Tibial nerve (tissue), 4 donors: ENCODE results near the gene TRIL.

Experiments
- EP300 ChIP-seq, 2 donors: sonication (generic); formaldehyde crosslinking; IDR thresholded peaks; one replicate each; pipeline ENCODE4 v1.6.1; 2017; ENCODE audit warnings: antibody characterized with exemption in 2 of 2, mild to moderate bottlenecking in 1 of 2
- POLR2A ChIP-seq, 2 donors: fragments of 450-650 bp; IDR thresholded peaks; one replicate each; pipeline ENCODE4 v1.6.1; 2017; ENCODE audit warnings: antibody characterized with exemption in 2 of 2, mild to moderate bottlenecking in 2 of 2, moderate library complexity in 2 of 2
- TF ChIP-seq, protein P1 (sequence below), 5 experiments: fragments of 200-600 bp in 3 of 5; fragments of 450-650 bp in 2 of 5; sonication (generic) in 3 of 5; IDR thresholded peaks; one replicate each; pipeline ENCODE4 v1.5.1; 2016 to 2019; ENCODE audit warnings: antibody characterized with exemption in 5 of 5, mild to moderate bottlenecking in 3 of 5, moderate library complexity in 2 of 5

DNA sequence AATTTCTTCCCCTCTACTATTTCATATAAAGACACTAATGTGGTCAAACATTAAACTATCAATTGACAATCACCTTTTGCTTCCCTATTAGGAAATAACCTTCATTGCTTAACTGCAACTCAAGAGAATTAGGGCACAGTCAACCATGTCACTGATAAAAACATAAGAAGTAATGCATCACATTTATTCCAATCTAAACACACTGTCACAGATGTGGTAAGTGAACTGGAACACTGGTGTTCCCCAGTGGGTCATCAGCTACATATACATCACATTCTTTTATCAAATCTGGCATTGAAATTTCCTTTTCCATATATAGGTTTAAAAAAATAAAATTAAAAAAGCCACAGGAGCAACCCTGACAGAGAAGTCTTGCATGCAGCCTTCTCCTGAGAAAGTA is 3.7 kb downstream of the TRIL start:
- TF ChIP-seq EP300 (IDR thresholded peaks at IDR 0.05) (no peak), POLR2A (IDR thresholded peaks at IDR 0.05) (no peak)
- TF ChIP-seq, protein P1, sequence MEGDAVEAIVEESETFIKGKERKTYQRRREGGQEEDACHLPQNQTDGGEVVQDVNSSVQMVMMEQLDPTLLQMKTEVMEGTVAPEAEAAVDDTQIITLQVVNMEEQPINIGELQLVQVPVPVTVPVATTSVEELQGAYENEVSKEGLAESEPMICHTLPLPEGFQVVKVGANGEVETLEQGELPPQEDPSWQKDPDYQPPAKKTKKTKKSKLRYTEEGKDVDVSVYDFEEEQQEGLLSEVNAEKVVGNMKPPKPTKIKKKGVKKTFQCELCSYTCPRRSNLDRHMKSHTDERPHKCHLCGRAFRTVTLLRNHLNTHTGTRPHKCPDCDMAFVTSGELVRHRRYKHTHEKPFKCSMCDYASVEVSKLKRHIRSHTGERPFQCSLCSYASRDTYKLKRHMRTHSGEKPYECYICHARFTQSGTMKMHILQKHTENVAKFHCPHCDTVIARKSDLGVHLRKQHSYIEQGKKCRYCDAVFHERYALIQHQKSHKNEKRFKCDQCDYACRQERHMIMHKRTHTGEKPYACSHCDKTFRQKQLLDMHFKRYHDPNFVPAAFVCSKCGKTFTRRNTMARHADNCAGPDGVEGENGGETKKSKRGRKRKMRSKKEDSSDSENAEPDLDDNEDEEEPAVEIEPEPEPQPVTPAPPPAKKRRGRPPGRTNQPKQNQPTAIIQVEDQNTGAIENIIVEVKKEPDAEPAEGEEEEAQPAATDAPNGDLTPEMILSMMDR (IDR thresholded peaks at IDR 0.05), result no peak
